Measurements from ENCODE around the gene LIF.

The LIF gene

GRCh38 chr22:30284172-30284571, 37.6 kb upstream of the LIF start:
- no peak for DNase-seq

GRCh38 chr22:30283342-30283741, 36.8 kb upstream of the LIF start:
- DNase-seq: no peak

- DNase-seq: no peak
These were observed 36.1 kb upstream of the LIF start for GRCh38 chr22:30282616-30283046.

GRCh38 chr22:30280505-30280904, 33.9 kb upstream of the LIF start:
- DNase-seq: no peak

GRCh38 chr22:30279932-30280331, 33.4 kb upstream of the LIF start:
- no peak for DNase-seq

- no peak for DNase-seq
These were observed 32.7 kb upstream of the LIF start for GRCh38 chr22:30279046-30279788.

- DNase-seq: no peak
These were observed 31.2 kb upstream of the LIF start for GRCh38 chr22:30277547-30278344.

- no peak for DNase-seq
These were observed 29.5 kb upstream of the LIF start for GRCh38 chr22:30276039-30276438.

- DNase-seq: no peak
These were observed 29.1 kb upstream of the LIF start for GRCh38 chr22:30275625-30276024.

- no peak for DNase-seq
These were observed 27.9 kb upstream of the LIF start for GRCh38 chr22:30274437-30274812.

GRCh38 chr22:30273711-30274436, 27.3 kb upstream of the LIF start:
- no peak for DNase-seq

- no peak for DNase-seq
These were observed 26.4 kb upstream of the LIF start for GRCh38 chr22:30272781-30273601.

GRCh38 chr22:30270832-30271231, 24.3 kb upstream of the LIF start:
- no peak for DNase-seq

- DNase-seq: no peak
These were observed 21.8 kb upstream of the LIF start for GRCh38 chr22:30268331-30268730.

- no peak for DNase-seq
These were observed 21.1 kb upstream of the LIF start for GRCh38 chr22:30267382-30268302.

GRCh38 chr22:30266445-30267381, 20.2 kb upstream of the LIF start, which contains the start of gene OSM:
Gene OSM (minus strand): TSS chr22:30266851. CDS start chr22:30266799, 52 bp downstream.
- DNase-seq: no peak

GRCh38 chr22:30265823-30266444, 19.4 kb upstream of the LIF start:
- no peak for DNase-seq

GRCh38 chr22:30265131-30265720, 18.7 kb upstream of the LIF start:
- DNase-seq: no peak

- no peak for DNase-seq
These were observed 17.3 kb upstream of the LIF start for GRCh38 chr22:30263883-30264282.

Data from NCI-H1436 (cell line).